Measurements from ENCODE around the gene MAP4K5.

MAP4K5 gene

GRCh38 chr14:50452979-50453705 lies 79.2 kb downstream of the MAP4K5 start:
- no peak for DNase-seq (ENCODE audit: insufficient read length, low spot score)
- no peak for FAIRE-seq

GRCh38 chr14:50452296-50452695 lies 80.1 kb downstream of the MAP4K5 start:
- DNase-seq (ENCODE audit: insufficient read length, low spot score) (no peak), FAIRE-seq (no peak)
- no peak for TF ChIP-seq SPI1 (IDR thresholded peaks at IDR 0.05; ENCODE audit: low read depth, low read length)

More at GRCh38 chr14:50452979-50453705, 79.2 kb downstream of the MAP4K5 start:
- TF ChIP-seq POLR2A (IDR thresholded peaks at IDR 0.05; ENCODE audit: low read depth, low read length) (no peak), POLR2AphosphoS5 (IDR thresholded peaks at IDR 0.05; ENCODE audit: low read depth, low read length) (no peak), POU2F2 (IDR thresholded peaks at IDR 0.05; ENCODE audit: low read depth, low read length) (no peak), TAF1 (IDR thresholded peaks at IDR 0.05; ENCODE audit: low read depth, low read length) (no peak), PAX5 (IDR thresholded peaks at IDR 0.05; ENCODE audit: insufficient read depth, low read length, severe bottlenecking) (no peak), SPI1 (IDR thresholded peaks at IDR 0.05; ENCODE audit: low read depth, low read length) (no peak)

GRCh38 chr14:50451854-50452253 lies 80.5 kb downstream of the MAP4K5 start:
- TF ChIP-seq POU2F2 (IDR thresholded peaks at IDR 0.05; ENCODE audit: low read depth, low read length) = no peak
- FAIRE-seq (no peak), DNase-seq (ENCODE audit: insufficient read length, low spot score) (no peak)

- DNase-seq (ENCODE audit: insufficient read length, low spot score) (no peak), FAIRE-seq (no peak)
- TF ChIP-seq POU2F2 (IDR thresholded peaks at IDR 0.05; ENCODE audit: low read depth, low read length) = no peak
- TF ChIP-seq TAF1 (IDR thresholded peaks at IDR 0.05; ENCODE audit: low read depth, low read length) = no peak
- TF ChIP-seq POLR2AphosphoS5 (IDR thresholded peaks at IDR 0.05; ENCODE audit: low read depth, low read length) = no peak
- TF ChIP-seq PAX5 (IDR thresholded peaks at IDR 0.05; ENCODE audit: insufficient read depth, low read length, severe bottlenecking) = no peak
- no peak for TF ChIP-seq POLR2A (IDR thresholded peaks at IDR 0.05; ENCODE audit: low read depth, low read length)
- no peak for TF ChIP-seq SPI1 (IDR thresholded peaks at IDR 0.05; ENCODE audit: low read depth, low read length)
Measured at GRCh38 chr14:50447461-50447860, 84.9 kb downstream of the MAP4K5 start.

GRCh38 chr14:50434528-50434927 lies 97.8 kb downstream of the MAP4K5 start:
- DNase-seq (ENCODE audit: insufficient read length, low spot score) = no peak
- no peak for FAIRE-seq
- TF ChIP-seq TAF1 (IDR thresholded peaks at IDR 0.05; ENCODE audit: low read depth, low read length) (no peak), POLR2AphosphoS5 (IDR thresholded peaks at IDR 0.05; ENCODE audit: low read depth, low read length) (no peak), SPI1 (IDR thresholded peaks at IDR 0.05; ENCODE audit: low read depth, low read length) (no peak), POU2F2 (IDR thresholded peaks at IDR 0.05; ENCODE audit: low read depth, low read length) (no peak), PAX5 (IDR thresholded peaks at IDR 0.05; ENCODE audit: insufficient read depth, low read length, severe bottlenecking) (no peak), POLR2A (IDR thresholded peaks at IDR 0.05; ENCODE audit: low read depth, low read length) (no peak)

GRCh38 chr14:50432131-50432530 lies 100.2 kb downstream of the MAP4K5 start:
- no peak for FAIRE-seq
- TF ChIP-seq SPI1 (IDR thresholded peaks at IDR 0.05; ENCODE audit: low read depth, low read length) (no peak), TAF1 (IDR thresholded peaks at IDR 0.05; ENCODE audit: low read depth, low read length) (no peak), POLR2AphosphoS5 (IDR thresholded peaks at IDR 0.05; ENCODE audit: low read depth, low read length) (no peak), POLR2A (IDR thresholded peaks at IDR 0.05; ENCODE audit: low read depth, low read length) (no peak), POU2F2 (IDR thresholded peaks at IDR 0.05; ENCODE audit: low read depth, low read length) (no peak), PAX5 (IDR thresholded peaks at IDR 0.05; ENCODE audit: insufficient read depth, low read length, severe bottlenecking) (no peak)
- no peak for DNase-seq (ENCODE audit: insufficient read length, low spot score)

- FAIRE-seq = no peak
Measured at GRCh38 chr14:50425816-50426215, 106.6 kb downstream of the MAP4K5 start.

GRCh38 chr14:50425105-50425504 lies 107.3 kb downstream of the MAP4K5 start:
- DNase-seq (ENCODE audit: insufficient read length, low spot score) (no peak), FAIRE-seq (no peak)
- TF ChIP-seq POLR2A (IDR thresholded peaks at IDR 0.05; ENCODE audit: low read depth, low read length) (no peak), PAX5 (IDR thresholded peaks at IDR 0.05; ENCODE audit: insufficient read depth, low read length, severe bottlenecking) (no peak), TAF1 (IDR thresholded peaks at IDR 0.05; ENCODE audit: low read depth, low read length) (no peak), SPI1 (IDR thresholded peaks at IDR 0.05; ENCODE audit: low read depth, low read length) (no peak), POLR2AphosphoS5 (IDR thresholded peaks at IDR 0.05; ENCODE audit: low read depth, low read length) (no peak), POU2F2 (IDR thresholded peaks at IDR 0.05; ENCODE audit: low read depth, low read length) (no peak)

More at GRCh38 chr14:50425816-50426215, 106.6 kb downstream of the MAP4K5 start:
- no peak for TF ChIP-seq POU2F2 (IDR thresholded peaks at IDR 0.05; ENCODE audit: low read depth, low read length)
- no peak for TF ChIP-seq TAF1 (IDR thresholded peaks at IDR 0.05; ENCODE audit: low read depth, low read length)
- no peak for TF ChIP-seq POLR2A (IDR thresholded peaks at IDR 0.05; ENCODE audit: low read depth, low read length)
- no peak for TF ChIP-seq POLR2AphosphoS5 (IDR thresholded peaks at IDR 0.05; ENCODE audit: low read depth, low read length)
- TF ChIP-seq PAX5 (IDR thresholded peaks at IDR 0.05; ENCODE audit: insufficient read depth, low read length, severe bottlenecking) = no peak
- no peak for DNase-seq (ENCODE audit: insufficient read length, low spot score)

GRCh38 chr14:50423529-50423928 lies 108.8 kb downstream of the MAP4K5 start:
- TF ChIP-seq POLR2AphosphoS5 (IDR thresholded peaks at IDR 0.05; ENCODE audit: low read depth, low read length) (no peak), SPI1 (IDR thresholded peaks at IDR 0.05; ENCODE audit: low read depth, low read length) (no peak), PAX5 (IDR thresholded peaks at IDR 0.05; ENCODE audit: insufficient read depth, low read length, severe bottlenecking) (no peak), POU2F2 (IDR thresholded peaks at IDR 0.05; ENCODE audit: low read depth, low read length) (no peak), TAF1 (IDR thresholded peaks at IDR 0.05; ENCODE audit: low read depth, low read length) (no peak), POLR2A (IDR thresholded peaks at IDR 0.05; ENCODE audit: low read depth, low read length) (no peak)
- DNase-seq (ENCODE audit: insufficient read length, low spot score) = no peak
- FAIRE-seq = no peak

- no peak for FAIRE-seq
- no peak for TF ChIP-seq PAX5 (IDR thresholded peaks at IDR 0.05; ENCODE audit: insufficient read depth, low read length, severe bottlenecking)
- no peak for TF ChIP-seq POLR2AphosphoS5 (IDR thresholded peaks at IDR 0.05; ENCODE audit: low read depth, low read length)
- no peak for TF ChIP-seq POLR2A (IDR thresholded peaks at IDR 0.05; ENCODE audit: low read depth, low read length)
- no peak for TF ChIP-seq TAF1 (IDR thresholded peaks at IDR 0.05; ENCODE audit: low read depth, low read length)
- TF ChIP-seq SPI1 (IDR thresholded peaks at IDR 0.05; ENCODE audit: low read depth, low read length) = no peak
- no peak for TF ChIP-seq POU2F2 (IDR thresholded peaks at IDR 0.05; ENCODE audit: low read depth, low read length)
- no peak for DNase-seq (ENCODE audit: insufficient read length, low spot score)
Measured at GRCh38 chr14:50421499-50421898, 110.9 kb downstream of the MAP4K5 start.
